ENCODE data around the gene POU6F1.

The POU6F1 gene

DNA sequence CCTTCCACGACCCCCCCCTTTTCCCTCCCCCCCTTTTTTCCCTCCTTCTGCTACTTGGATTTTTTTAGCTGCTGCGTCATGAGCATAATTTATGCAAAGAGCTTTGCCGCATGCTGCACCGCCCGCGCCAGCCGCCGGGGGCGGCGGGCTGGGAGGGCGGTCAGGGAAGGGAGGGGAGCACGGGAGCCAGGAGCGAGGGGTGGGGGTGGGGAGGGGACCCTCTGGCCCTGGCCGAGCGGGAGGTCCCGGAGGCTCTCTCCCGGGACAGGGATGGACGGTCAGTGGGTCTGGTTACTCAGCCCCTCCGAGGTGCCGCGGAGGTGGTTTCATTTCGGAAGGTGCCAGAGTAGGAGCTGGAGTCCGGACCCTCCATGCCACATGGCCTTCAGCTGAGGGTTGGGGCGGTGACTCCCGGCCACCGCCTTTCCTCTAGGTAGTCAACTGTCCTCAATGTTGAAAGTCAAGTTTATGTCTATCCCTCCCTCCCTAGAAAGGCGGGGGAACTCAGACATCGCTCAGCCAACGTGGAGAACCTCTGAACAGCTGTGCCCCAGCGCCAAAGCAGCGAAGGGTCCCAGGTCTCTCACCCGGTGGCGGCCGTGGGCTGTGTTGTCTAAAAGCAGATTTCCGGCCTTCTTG is at the start of gene POU6F1 (continued):
- TF ChIP-seq, protein P1, sequence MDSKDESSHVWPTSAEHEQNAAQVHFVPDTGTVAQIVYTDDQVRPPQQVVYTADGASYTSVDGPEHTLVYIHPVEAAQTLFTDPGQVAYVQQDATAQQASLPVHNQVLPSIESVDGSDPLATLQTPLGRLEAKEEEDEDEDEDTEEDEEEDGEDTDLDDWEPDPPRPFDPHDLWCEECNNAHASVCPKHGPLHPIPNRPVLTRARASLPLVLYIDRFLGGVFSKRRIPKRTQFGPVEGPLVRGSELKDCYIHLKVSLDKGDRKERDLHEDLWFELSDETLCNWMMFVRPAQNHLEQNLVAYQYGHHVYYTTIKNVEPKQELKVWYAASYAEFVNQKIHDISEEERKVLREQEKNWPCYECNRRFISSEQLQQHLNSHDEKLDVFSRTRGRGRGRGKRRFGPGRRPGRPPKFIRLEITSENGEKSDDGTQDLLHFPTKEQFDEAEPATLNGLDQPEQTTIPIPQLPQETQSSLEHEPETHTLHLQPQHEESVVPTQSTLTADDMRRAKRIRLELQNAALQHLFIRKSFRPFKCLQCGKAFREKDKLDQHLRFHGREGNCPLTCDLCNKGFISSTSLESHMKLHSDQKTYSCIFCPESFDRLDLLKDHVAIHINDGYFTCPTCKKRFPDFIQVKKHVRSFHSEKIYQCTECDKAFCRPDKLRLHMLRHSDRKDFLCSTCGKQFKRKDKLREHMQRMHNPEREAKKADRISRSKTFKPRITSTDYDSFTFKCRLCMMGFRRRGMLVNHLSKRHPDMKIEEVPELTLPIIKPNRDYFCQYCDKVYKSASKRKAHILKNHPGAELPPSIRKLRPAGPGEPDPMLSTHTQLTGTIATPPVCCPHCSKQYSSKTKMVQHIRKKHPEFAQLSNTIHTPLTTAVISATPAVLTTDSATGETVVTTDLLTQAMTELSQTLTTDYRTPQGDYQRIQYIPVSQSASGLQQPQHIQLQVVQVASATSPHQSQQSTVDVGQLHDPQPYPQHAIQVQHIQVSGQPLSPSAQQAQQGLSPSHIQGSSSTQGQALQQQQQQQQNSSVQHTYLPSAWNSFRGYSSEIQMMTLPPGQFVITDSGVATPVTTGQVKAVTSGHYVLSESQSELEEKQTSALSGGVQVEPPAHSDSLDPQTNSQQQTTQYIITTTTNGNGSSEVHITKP (tag by site-specific recombination; IDR thresholded peaks at IDR 0.05) = no peak; the same call in none of the 2 replicates
- TF ChIP-seq ZNF211 (tag by site-specific recombination; IDR thresholded peaks at IDR 0.05; ENCODE audit: low read depth) (no peak), ZNF621 (tag by site-specific recombination; IDR thresholded peaks at IDR 0.05) (no peak), ZNF837 (tag by site-specific recombination; IDR thresholded peaks at IDR 0.05) (no peak), ZNF600 (tag by site-specific recombination; IDR thresholded peaks at IDR 0.05) (peak; percentile 97)

DNA sequence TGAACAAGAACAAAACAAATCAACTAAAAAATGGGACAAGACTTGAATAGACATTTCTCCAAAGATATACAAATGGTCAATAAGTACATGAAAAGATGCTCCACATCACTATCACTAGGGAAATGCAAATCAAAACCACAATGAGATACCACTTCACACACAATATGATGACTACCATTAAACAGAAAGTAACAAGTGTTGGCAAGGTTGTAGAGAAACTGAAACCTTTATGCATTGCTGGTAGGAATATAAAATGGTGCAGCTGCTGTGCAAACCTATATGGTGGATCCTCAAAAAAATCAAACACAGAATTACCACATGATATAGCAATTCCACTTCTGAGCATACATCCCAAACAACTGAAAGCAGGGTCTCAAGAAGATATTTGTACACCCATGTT is 47.2 kb upstream of the POU6F1 start:
- TF ChIP-seq ZNF335 (tag by site-specific recombination; conservative IDR thresholded peaks at IDR 0.05) (no peak), PRDM1 (tag by site-specific recombination; IDR thresholded peaks at IDR 0.05) (0 out of 2 replicates have a peak, but pooled peaks have one; percentile 26)
- TF ChIP-seq, protein P2, sequence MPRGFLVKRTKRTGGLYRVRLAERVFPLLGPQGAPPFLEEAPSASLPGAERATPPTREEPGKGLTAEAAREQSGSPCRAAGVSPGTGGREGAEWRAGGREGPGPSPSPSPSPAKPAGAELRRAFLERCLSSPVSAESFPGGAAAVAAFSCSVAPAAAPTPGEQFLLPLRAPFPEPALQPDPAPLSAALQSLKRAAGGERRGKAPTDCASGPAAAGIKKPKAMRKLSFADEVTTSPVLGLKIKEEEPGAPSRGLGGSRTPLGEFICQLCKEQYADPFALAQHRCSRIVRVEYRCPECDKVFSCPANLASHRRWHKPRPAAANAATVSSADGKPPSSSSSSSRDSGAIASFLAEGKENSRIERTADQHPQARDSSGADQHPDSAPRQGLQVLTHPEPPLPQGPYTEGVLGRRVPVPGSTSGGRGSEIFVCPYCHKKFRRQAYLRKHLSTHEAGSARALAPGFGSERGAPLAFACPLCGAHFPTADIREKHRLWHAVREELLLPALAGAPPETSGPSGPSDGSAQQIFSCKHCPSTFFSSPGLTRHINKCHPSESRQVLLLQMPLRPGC (tag by site-specific recombination; IDR thresholded peaks at IDR 0.05) = no peak
- POLR2A ChIA-PET = interaction anchor here (0.7 kb wide), 1 partner anchor 21 kb away, joined by 3 read pairs; no protein-coding TSS in a partner anchor
- Histone ChIP-seq H3K4me3 (ENCODE audit: low read depth, low read length) (no peak overlapping the region), H3K4me1 (ENCODE audit: control insufficient read depth, insufficient read depth, low read length) (no peaks in the 10 kb centered on the region), H3K27ac (ENCODE audit: extremely low read depth, low read depth, low read length) (no peak overlapping the region), H3K36me3 (ENCODE audit: control insufficient read depth in 2 of 2, insufficient read depth in 1 of 2, low read length in 2 of 2) (no peaks in the 10 kb centered on the region), H3K9me3 (ENCODE audit: control insufficient read depth, insufficient read depth, low read depth, low read length) (no peaks in the 10 kb centered on the region)
- CTCF ChIA-PET = interaction anchor here (0.7 kb wide), 1 partner anchor 16 kb away, joined by 3 read pairs; no protein-coding TSS in a partner anchor

DNA sequence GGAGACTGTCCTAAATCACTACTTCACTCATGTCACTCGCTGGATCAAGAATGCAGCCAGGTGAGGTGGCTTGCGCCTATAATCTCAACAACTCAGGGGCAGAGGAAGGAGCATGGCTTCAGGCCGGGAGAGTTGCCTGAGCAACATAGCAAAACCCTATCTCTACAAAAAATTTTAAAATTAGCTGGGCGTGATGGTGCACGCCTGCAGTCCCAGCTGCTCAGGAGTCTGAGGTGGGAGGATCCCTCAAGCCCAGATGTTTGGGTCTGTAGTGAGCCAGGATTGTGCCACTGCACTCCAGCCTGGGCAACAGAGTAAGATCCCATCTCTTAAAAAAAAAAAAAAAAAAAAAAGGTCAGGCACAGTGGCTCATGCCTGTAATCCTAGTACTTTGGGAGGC is 46.4 kb upstream of the POU6F1 start:
- POLR2A ChIA-PET = interaction anchor here (0.7 kb wide), 1 partner anchor 22 kb away, joined by 3 read pairs; no protein-coding TSS in a partner anchor
- CTCF ChIA-PET = interaction anchor here (0.6 to 1.1 kb wide), 3 partner anchors 17 to 77 kb away, joined by 3 to 4 read pairs (median 3); no protein-coding TSS in a partner anchor

DNA sequence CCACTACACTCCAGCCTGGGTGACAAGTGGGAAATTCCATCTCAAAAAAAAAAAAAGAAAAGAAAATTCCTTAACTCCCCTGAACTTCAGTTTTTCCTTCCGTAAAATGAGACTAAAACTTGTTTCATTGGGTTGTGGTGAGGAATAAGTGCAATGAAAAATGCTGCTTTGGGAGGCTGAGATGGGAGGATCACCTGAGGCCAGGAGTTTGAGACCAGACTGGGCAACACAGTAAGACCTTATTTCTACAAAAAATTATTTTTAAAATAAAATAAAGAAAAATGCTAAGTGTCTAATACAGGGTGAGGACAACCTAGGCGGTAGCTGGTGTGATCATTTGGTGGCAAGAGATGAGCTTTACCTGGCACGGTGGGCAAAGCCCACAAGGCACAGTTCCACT is 45.5 kb upstream of the POU6F1 start:
- Histone ChIP-seq H3K36me3 (ENCODE audit: control insufficient read depth in 2 of 2, insufficient read depth in 1 of 2, low read length in 2 of 2) (no peaks in the 10 kb centered on the region), H3K4me3 (ENCODE audit: low read depth, low read length) (no peak overlapping the region), H3K9me3 (ENCODE audit: control insufficient read depth, insufficient read depth, low read depth, low read length) (no peaks in the 10 kb centered on the region), H3K4me1 (ENCODE audit: control insufficient read depth, insufficient read depth, low read length) (no peaks in the 10 kb centered on the region), H3K27ac (ENCODE audit: extremely low read depth, low read depth, low read length) (no peak overlapping the region)
- ChIA-PET POLR2A (no interaction called here), CTCF (interaction anchor here (0.6 to 2.0 kb wide), 10 partner anchors 11 to 368 kb away, joined by 3 to 10 read pairs (median 3); no protein-coding TSS in a partner anchor)
- TF ChIP-seq, protein P1 (tag by site-specific recombination; IDR thresholded peaks at IDR 0.05) = peak; percentile 37; the same call in 1 of the 2 replicates
- TF ChIP-seq, protein P3, sequence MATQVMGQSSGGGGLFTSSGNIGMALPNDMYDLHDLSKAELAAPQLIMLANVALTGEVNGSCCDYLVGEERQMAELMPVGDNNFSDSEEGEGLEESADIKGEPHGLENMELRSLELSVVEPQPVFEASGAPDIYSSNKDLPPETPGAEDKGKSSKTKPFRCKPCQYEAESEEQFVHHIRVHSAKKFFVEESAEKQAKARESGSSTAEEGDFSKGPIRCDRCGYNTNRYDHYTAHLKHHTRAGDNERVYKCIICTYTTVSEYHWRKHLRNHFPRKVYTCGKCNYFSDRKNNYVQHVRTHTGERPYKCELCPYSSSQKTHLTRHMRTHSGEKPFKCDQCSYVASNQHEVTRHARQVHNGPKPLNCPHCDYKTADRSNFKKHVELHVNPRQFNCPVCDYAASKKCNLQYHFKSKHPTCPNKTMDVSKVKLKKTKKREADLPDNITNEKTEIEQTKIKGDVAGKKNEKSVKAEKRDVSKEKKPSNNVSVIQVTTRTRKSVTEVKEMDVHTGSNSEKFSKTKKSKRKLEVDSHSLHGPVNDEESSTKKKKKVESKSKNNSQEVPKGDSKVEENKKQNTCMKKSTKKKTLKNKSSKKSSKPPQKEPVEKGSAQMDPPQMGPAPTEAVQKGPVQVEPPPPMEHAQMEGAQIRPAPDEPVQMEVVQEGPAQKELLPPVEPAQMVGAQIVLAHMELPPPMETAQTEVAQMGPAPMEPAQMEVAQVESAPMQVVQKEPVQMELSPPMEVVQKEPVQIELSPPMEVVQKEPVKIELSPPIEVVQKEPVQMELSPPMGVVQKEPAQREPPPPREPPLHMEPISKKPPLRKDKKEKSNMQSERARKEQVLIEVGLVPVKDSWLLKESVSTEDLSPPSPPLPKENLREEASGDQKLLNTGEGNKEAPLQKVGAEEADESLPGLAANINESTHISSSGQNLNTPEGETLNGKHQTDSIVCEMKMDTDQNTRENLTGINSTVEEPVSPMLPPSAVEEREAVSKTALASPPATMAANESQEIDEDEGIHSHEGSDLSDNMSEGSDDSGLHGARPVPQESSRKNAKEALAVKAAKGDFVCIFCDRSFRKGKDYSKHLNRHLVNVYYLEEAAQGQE (tag by site-specific recombination; IDR thresholded peaks at IDR 0.05) = no peak
- peak; percentile 67; the same call in 1 of the 2 replicates for TF ChIP-seq ZNF121 (tag by site-specific recombination; IDR thresholded peaks at IDR 0.05)

More for the DNA sequence above, 46.4 kb upstream of the POU6F1 start:
- Histone ChIP-seq H3K27ac (ENCODE audit: extremely low read depth, low read depth, low read length) (no peak overlapping the region), H3K4me1 (ENCODE audit: control insufficient read depth, insufficient read depth, low read length) (no peaks in the 10 kb centered on the region), H3K4me3 (ENCODE audit: low read depth, low read length) (no peak overlapping the region), H3K9me3 (ENCODE audit: control insufficient read depth, insufficient read depth, low read depth, low read length) (no peaks in the 10 kb centered on the region), H3K36me3 (ENCODE audit: control insufficient read depth in 2 of 2, insufficient read depth in 1 of 2, low read length in 2 of 2) (no peaks in the 10 kb centered on the region)
- TF ChIP-seq ZNF626 (tag by site-specific recombination; IDR thresholded peaks at IDR 0.05) = no peak
- 0 out of 2 replicates have a peak, but pooled peaks have one; percentile 38 for TF ChIP-seq ZNF121 (tag by site-specific recombination; IDR thresholded peaks at IDR 0.05)
- TF ChIP-seq, protein P4, sequence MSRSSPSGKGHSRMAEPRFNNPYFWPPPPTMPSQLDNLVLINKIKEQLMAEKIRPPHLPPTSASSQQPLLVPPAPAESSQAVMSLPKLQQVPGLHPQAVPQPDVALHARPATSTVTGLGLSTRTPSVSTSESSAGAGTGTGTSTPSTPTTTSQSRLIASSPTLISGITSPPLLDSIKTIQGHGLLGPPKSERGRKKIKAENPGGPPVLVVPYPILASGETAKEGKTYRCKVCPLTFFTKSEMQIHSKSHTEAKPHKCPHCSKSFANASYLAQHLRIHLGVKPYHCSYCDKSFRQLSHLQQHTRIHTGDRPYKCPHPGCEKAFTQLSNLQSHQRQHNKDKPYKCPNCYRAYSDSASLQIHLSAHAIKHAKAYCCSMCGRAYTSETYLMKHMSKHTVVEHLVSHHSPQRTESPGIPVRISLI (tag by site-specific recombination; IDR thresholded peaks at IDR 0.05) = 0 out of 2 replicates have a peak, but pooled peaks have one; percentile 17

All from HEK293 (cell line).